K562 (cell line): ENCODE measurements around the gene PIGL. TPM values are rescaled to one million over a fixed set of nuclear protein-coding genes. Genes with fewer than 3 reads are reported as not detected.
"Not testable (repeated sequence)": the region's sequence is repeated elsewhere in the genome, so short reads cannot be mapped to it uniquely, and the experiment has no call there.

Experiments used
- ATAC-seq: fragments of 200-7000 bp; cut with Tn5 transposase; 3 replicates; pipeline ENCODE4 v1.9.1; 2020; ENCODE audit warnings: moderate library complexity
- BruUV-seq: library from RNA; stranded (reverse); fragments of 400-500 nt; replicated peaks from 2 replicates; lab custom pipeline; 2021; lab: Mats Ljungman, UMichigan
- CTCF ChIA-PET: fragments of 300-600 bp; formaldehyde crosslinking; extraction: SDS; loops from one replicate; lab custom pipeline; 2021; ENCODE audit warnings: low intra/inter-chr PET ratio; lab: Yijun Ruan, JAX
- POLR2A ChIA-PET: fragments of 300-600, 350-650 bp; sonication (Branson Sonifier 250); formaldehyde crosslinking; extraction: SDS; loops from one replicate; lab custom pipeline; 2021; ENCODE audit warnings: antibody characterized with exemption, inconsistent platforms; lab: Yijun Ruan, JAX
- DNase-seq, 4 experiments: peaks; one replicate each; pipeline versions ENCODE4 v3.0.0 to v3.0.0-alpha.2; 2011 to 2018; ENCODE audit warnings: low spot score in 3 of 4, mixed read lengths in 3 of 4; ENCODE audit errors: extremely low read depth in 1 of 4
- FAIRE-seq: peaks from 2 replicates; lab custom pipeline; 2011; peaks lifted over from hg19 to GRCh38; lab: Jason Lieb, UNC
- H2AFZ ChIP-seq: 2 replicates; pipeline ENCODE4 v1.6.0; 2011; ENCODE audit warnings: low read depth, low read length, control low read depth, inconsistent platforms
- H3K27ac ChIP-seq: fragments of 200-600 bp; 3 replicates; pipeline ENCODE4 v1.8.0; 2011; ENCODE audit warnings: low read depth, mild to moderate bottlenecking, control low read depth, inconsistent platforms, low read length, moderate library complexity, mixed read lengths; ENCODE audit errors: extremely low read depth
- H3K27me3 ChIP-seq, 2 experiments: fragments of 300-600 bp in 1 of 2; 2 replicates in 1 of 2; 3 replicates in 1 of 2; pipeline versions ENCODE4 v1.6.0 to v1.8.0; 2011; ENCODE audit warnings: inconsistent platforms in 2 of 2, low read length in 2 of 2, mild to moderate bottlenecking in 1 of 2, mixed read lengths in 1 of 2, moderate library complexity in 1 of 2; ENCODE audit not compliant: control insufficient read depth in 2 of 2, insufficient read depth in 2 of 2
- H3K36me3 ChIP-seq: fragments of 300-600 bp; 3 replicates; pipeline ENCODE4 v1.8.0; 2011; ENCODE audit warnings: mild to moderate bottlenecking, low read length, inconsistent platforms; ENCODE audit not compliant: control insufficient read depth, insufficient read depth
- H3K4me1 ChIP-seq, 2 experiments: fragments of 200-600 bp in 1 of 2; replicated peaks in 1 of 2; 2 replicates in 1 of 2; 3 replicates in 1 of 2; pipeline versions ENCODE4 v1.5.1 to v1.8.0; 2011; ENCODE audit warnings: inconsistent platforms in 2 of 2, low read length in 2 of 2, mild to moderate bottlenecking in 1 of 2, mixed read lengths in 1 of 2, moderate library complexity in 1 of 2; ENCODE audit not compliant: control insufficient read depth in 2 of 2, insufficient read depth in 2 of 2
- H3K4me2 ChIP-seq: 2 replicates; pipeline ENCODE4 v1.6.1; 2011; ENCODE audit warnings: low read length, control low read depth, inconsistent platforms, mixed read lengths; ENCODE audit not compliant: insufficient read depth
- H3K4me3 ChIP-seq: fragments of 200-600 bp; sonication (generic), shearing (Covaris generic); 2 replicates; pipeline ENCODE4 v1.5.1; 2016; ENCODE audit warnings: control low read depth, inconsistent platforms
- H3K79me2 ChIP-seq: fragments of 200-600 bp; 3 replicates; pipeline ENCODE4 v1.8.0; 2011; ENCODE audit warnings: low read length, inconsistent platforms; ENCODE audit not compliant: control insufficient read depth, insufficient read depth
- H3K9ac ChIP-seq, 2 experiments: 2 replicates each; pipeline versions ENCODE4 v1.6.0 to v1.6.1; 2011; ENCODE audit warnings: low read depth in 2 of 2, low read length in 2 of 2, control low read depth in 1 of 2, inconsistent platforms in 1 of 2, mild to moderate bottlenecking in 1 of 2, mixed read lengths in 1 of 2; ENCODE audit not compliant: insufficient read depth in 1 of 2
- H3K9me1 ChIP-seq: one replicate; pipeline ENCODE4 v1.6.0; 2011; ENCODE audit warnings: inconsistent platforms, mild to moderate bottlenecking, low read length, moderate library complexity; ENCODE audit not compliant: control insufficient read depth, insufficient read depth
- H3K9me3 ChIP-seq: replicated peaks from 2 replicates; pipeline ENCODE4 v1.5.1; 2011; ENCODE audit warnings: low read depth, low read length, inconsistent platforms; ENCODE audit not compliant: control insufficient read depth, insufficient read depth
- H4K20me1 ChIP-seq: replicated peaks from 2 replicates; pipeline ENCODE4 v1.6.1; 2011; ENCODE audit warnings: low read length, inconsistent platforms, mixed read lengths; ENCODE audit not compliant: control insufficient read depth, insufficient read depth
- BRD4 ChIP-seq: fragments of 200-600 bp; sonication (generic); IDR thresholded peaks from 2 replicates; pipeline ENCODE4 v1.6.1; 2017; ENCODE audit warnings: inconsistent platforms
- ETV1 ChIP-seq: fragments of 450-650 bp; conservative IDR thresholded peaks from 2 replicates; pipeline ENCODE4 v1.6.1; 2016; ENCODE audit warnings: missing genetic modification characterization, control low read depth, low read depth, missing compliant biosample characterization
- ETV6 ChIP-seq, 3 experiments: fragments of 150-350 bp in 1 of 3; sonication (generic) in 1 of 3; formaldehyde crosslinking in 1 of 3; IDR thresholded peaks; 2 replicates each; pipeline versions ENCODE4 v1.6.1 to v1.8.0; 2014 to 2022; ENCODE audit warnings: borderline replicate concordance in 2 of 3, low read depth in 2 of 3, antibody characterized with exemption in 1 of 3, low read length in 1 of 3, mild to moderate bottlenecking in 1 of 3, missing genetic modification reagents in 1 of 3
- GATAD2A ChIP-seq: fragments of 450-650 bp; IDR thresholded peaks from 2 replicates; pipeline ENCODE4 v1.6.1; 2017
- HMG20A ChIP-seq: fragments of 450-650 bp; formaldehyde crosslinking; conservative IDR thresholded peaks from 2 replicates; pipeline ENCODE4 v1.4.0; 2020; ENCODE audit warnings: mild to moderate bottlenecking, mixed read lengths
- HMGN3 ChIP-seq: IDR thresholded peaks from 2 replicates; pipeline ENCODE4 v1.6.1; 2011; ENCODE audit warnings: borderline replicate concordance, low read depth, mild to moderate bottlenecking, mixed read lengths, low read length; ENCODE audit not compliant: insufficient read length; ENCODE audit errors: extremely low read depth
- OTX1 ChIP-seq: fragments of 450-650 bp; formaldehyde crosslinking; IDR thresholded peaks from 2 replicates; pipeline ENCODE4 v1.4.0; 2022; ENCODE audit warnings: mild to moderate bottlenecking
- POLR2B ChIP-seq: fragments of 450-650 bp; IDR thresholded peaks from 2 replicates; pipeline ENCODE4 v1.6.1; 2018; ENCODE audit warnings: low read depth; ENCODE audit not compliant: partially characterized antibody
- RCOR1 ChIP-seq, 2 experiments: IDR thresholded peaks; 2 replicates each; pipeline ENCODE4 v1.6.1; 2012; ENCODE audit warnings: low read depth in 2 of 2, low read length in 2 of 2, borderline replicate concordance in 1 of 2, improper control_type of control experiment in 1 of 2
- SMAD3 ChIP-seq: fragments of 450-650 bp; formaldehyde crosslinking; conservative IDR thresholded peaks from 2 replicates; pipeline ENCODE4 v1.4.0; 2020; ENCODE audit warnings: mild to moderate bottlenecking
- ZNF224 ChIP-seq: sonication (generic); formaldehyde crosslinking; IDR thresholded peaks from 2 replicates; pipeline ENCODE4 v1.8.0; 2022; ENCODE audit warnings: mild to moderate bottlenecking, missing genetic modification reagents
- ZNF41 ChIP-seq: fragments of 250-450 bp; sonication (Bioruptor Pico); conservative IDR thresholded peaks from 2 replicates; pipeline ENCODE4 v1.4.0; 2020; ENCODE audit warnings: mild to moderate bottlenecking
- ZNF639 ChIP-seq, 2 experiments: fragments of 200-800 bp in 1 of 2; sonication (Bioruptor generic) in 1 of 2; sonication (generic) in 1 of 2; formaldehyde crosslinking in 1 of 2; IDR thresholded peaks in 1 of 2; conservative IDR thresholded peaks in 1 of 2; 2 replicates each; pipeline versions ENCODE4 v1.5.0 to v1.6.1; 2016 to 2020; ENCODE audit warnings: missing compliant biosample characterization in 1 of 2, missing genetic modification characterization in 1 of 2, missing genetic modification reagents in 1 of 2
- ZNF695 ChIP-seq: fragments of 450-650 bp; formaldehyde crosslinking; IDR thresholded peaks from 2 replicates; pipeline ENCODE4 v1.4.0; 2020; ENCODE audit warnings: mild to moderate bottlenecking, moderate library complexity
- WGBS: fragments of 100-300 bp; shearing (Covaris generic); methylation state at CpG from one replicate; pipeline ENCODE4 v1.1.6; 2016; ENCODE audit warnings: low coverage, mixed read lengths; ENCODE audit not compliant: insufficient coverage; ENCODE audit errors: missing lambda C conversion rate; 5-methylcytosine and 5-hydroxymethylcytosine counted together
- in situ Hi-C: fragments of 300-500 bp; cut with MboI; formaldehyde crosslinking; loops from 4 replicates; pipeline ENCODE4 v1.15.0; 2018; ENCODE audit warnings: inconsistent platforms, mixed read lengths
- intact Hi-C: fragments of 100-400 bp; cut with micrococcal nuclease; formaldehyde crosslinking; loops from 2 replicates; pipeline ENCODE4 v1.14.2; 2022
- polyA plus RNA-seq, 8 experiments: library from polyadenylated mRNA; depleted of rRNA in 4 of 8; stranded (reverse) in 5 of 8; unstranded in 3 of 8; fragments of >200 nt; fragmentation: Nextera tagmentation in 2 of 8; fragmentation: Illumina TruSeq in 1 of 8; extraction: Ambion mirVana in 2 of 8; extraction: Trizol in 1 of 8; gene quantifications; 2 replicates each; pipeline versions ENCODE4 v1.2.1 to v1.2.3, GENCODE V29; 2011 to 2014; ENCODE audit warnings: inconsistent platforms in 1 of 8, missing spikeins in 1 of 8
- total RNA-seq, 7 experiments: library from RNA; depleted of rRNA in 6 of 7; stranded (reverse); fragments of >200 nt in 6 of 7; fragmentation: Illumina TruSeq in 2 of 7; extraction: Trizol in 2 of 7; gene quantifications; 2 replicates each; pipeline versions ENCODE4 v1.2.1 to v1.2.3, GENCODE V29; 2011 to 2021; ENCODE audit warnings: low replicate concordance in 1 of 7

The PIGL gene
- total and polyA plus RNA-seq, 9 of the 15 experiments (the other 6 are each of a cell fraction or from before 2014, with no cell fraction given) = 19.9 to 55.3 (median 29.6) TPM

GRCh38 chr17:16229912-16230561, 13.0 kb downstream of the PIGL start:
- H4K20me1 ChIP-seq, H3K27ac ChIP-seq, ATAC-seq, intact Hi-C loops, H3K4me2 ChIP-seq, BruUV-seq, H3K4me3 ChIP-seq, H3K27me3 ChIP-seq, FAIRE-seq, H2AFZ ChIP-seq, H3K36me3 ChIP-seq, H3K4me1 ChIP-seq, CTCF ChIA-PET, in situ Hi-C loops, POLR2A ChIA-PET, H3K9me3 ChIP-seq, H3K9ac ChIP-seq, H3K9me1 ChIP-seq, DNase-seq: not testable (repeated sequence)
- WGBS = 88% methylated on average over 5 of the region's 8 CpGs
- H3K79me2 ChIP-seq = peaks cover 15% of the 10 kb centered on the region

- FAIRE-seq (no peak), ATAC-seq (no peak), DNase-seq (no peak)
- Histone ChIP-seq H3K9ac (no peak overlapping the region), H3K27me3 (no peaks in the 10 kb centered on the region), H3K4me3 (no peak overlapping the region), H3K36me3 (peaks cover 10% of the 10 kb centered on the region; the same call in 1 of the 3 replicates), H3K79me2 (peaks cover 4% of the 10 kb centered on the region; the same call in 2 of the 3 replicates), H3K4me2 (no peak overlapping the region), H3K4me1 (no peaks in the 10 kb centered on the region), H3K9me3 (no peaks in the 10 kb centered on the region), H2AFZ (no peak overlapping the region), H3K27ac (no peak overlapping the region), H3K9me1 (no peaks in the 10 kb centered on the region), H4K20me1 (no peaks in the 10 kb centered on the region)
- ChIA-PET POLR2A (no interaction called here), CTCF (no interaction called here)
- intact Hi-C loops = no loop called here
- whole genome bisulfite sequencing = 13% methylated on average over 1 of the region's 1 CpG
- BruUV-seq = no TSS peak
- in situ Hi-C loops = no loop called here
- TF ChIP-seq ZNF41 (CRISPR knock-in tag) (no peak), ZNF695 (CRISPR knock-in tag) (no peak), RCOR1 (IDR thresholded peaks at IDR 0.05; ENCODE audit: borderline replicate concordance in 1 of 2, low read depth in 2 of 2, low read length in 2 of 2) (no peak), OTX1 (no peak), POLR2B (no peak), ETV6 (IDR thresholded peaks at IDR 0.05; ENCODE audit: borderline replicate concordance in 1 of 2, low read depth in 2 of 2, low read length in 1 of 2) (no peak), ETV6 (CRISPR knock-in tag; IDR thresholded peaks at IDR 0.05; ENCODE audit: borderline replicate concordance) (no peak), ETV1 (no peak), HMG20A (CRISPR knock-in tag) (no peak), SMAD3 (CRISPR knock-in tag) (no peak), BRD4 (no peak), GATAD2A (no peak), ZNF224 (CRISPR knock-in tag) (no peak), HMGN3 (no peak), ZNF639 (CRISPR knock-in tag; conservative IDR thresholded peaks at IDR 0.05 in 1 of 2, IDR thresholded peaks at IDR 0.05 in 1 of 2) (no peak)
Observed at GRCh38 chr17:16232391-16232790, 15.4 kb downstream of the PIGL start.
